ENCODE results near the gene UGT1A9.

DNA sequence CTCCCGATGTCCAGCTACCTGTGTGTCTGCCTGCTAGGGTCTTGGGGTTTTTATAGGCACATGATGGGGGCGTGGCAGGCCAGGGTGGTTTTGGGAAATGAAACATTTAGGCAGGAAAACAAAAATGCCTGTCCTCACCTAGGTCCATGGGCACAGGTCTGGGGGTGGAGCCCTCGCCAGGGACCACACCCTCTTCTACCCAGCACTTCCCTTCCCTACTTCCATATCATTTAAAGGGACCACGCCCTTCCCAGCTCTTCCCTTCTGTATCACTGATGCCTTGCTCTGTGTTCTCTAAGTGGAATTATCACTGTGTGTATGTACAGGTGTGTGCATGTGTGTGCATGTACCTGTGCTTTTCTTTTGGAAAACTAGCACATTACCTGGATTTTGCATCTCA is 94.7 kb downstream of the UGT1A9 start:
- TF ChIP-seq, protein P1, sequence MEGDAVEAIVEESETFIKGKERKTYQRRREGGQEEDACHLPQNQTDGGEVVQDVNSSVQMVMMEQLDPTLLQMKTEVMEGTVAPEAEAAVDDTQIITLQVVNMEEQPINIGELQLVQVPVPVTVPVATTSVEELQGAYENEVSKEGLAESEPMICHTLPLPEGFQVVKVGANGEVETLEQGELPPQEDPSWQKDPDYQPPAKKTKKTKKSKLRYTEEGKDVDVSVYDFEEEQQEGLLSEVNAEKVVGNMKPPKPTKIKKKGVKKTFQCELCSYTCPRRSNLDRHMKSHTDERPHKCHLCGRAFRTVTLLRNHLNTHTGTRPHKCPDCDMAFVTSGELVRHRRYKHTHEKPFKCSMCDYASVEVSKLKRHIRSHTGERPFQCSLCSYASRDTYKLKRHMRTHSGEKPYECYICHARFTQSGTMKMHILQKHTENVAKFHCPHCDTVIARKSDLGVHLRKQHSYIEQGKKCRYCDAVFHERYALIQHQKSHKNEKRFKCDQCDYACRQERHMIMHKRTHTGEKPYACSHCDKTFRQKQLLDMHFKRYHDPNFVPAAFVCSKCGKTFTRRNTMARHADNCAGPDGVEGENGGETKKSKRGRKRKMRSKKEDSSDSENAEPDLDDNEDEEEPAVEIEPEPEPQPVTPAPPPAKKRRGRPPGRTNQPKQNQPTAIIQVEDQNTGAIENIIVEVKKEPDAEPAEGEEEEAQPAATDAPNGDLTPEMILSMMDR (IDR thresholded peaks at IDR 0.05; ENCODE audit: poor library complexity), result no peak
- no peak for TF ChIP-seq EZH2phosphoT487 (IDR thresholded peaks at IDR 0.05; ENCODE audit: low read depth, severe bottlenecking, unreplicated experiment)

All from hepatocyte (in vitro differentiated cells).